HG02610 (cell line): ENCODE results near the gene TNFRSF1B.

Experiments used
- ATAC-seq: cut with Tn5 transposase; IDR thresholded peaks from one replicate; pipeline ENCODE4 v1.9.1; 2021; ENCODE audit warnings: mild to moderate bottlenecking, moderate library complexity; ENCODE audit not compliant: unreplicated experiment

Gene TNFRSF1B

GRCh38 chr1:12188657-12189327 is 22.0 kb downstream of the TNFRSF1B start:
- ATAC-seq, result no peak

- ATAC-seq, result no peak
These were observed 22.5 kb downstream of the TNFRSF1B start for GRCh38 chr1:12189328-12189682.

DNA sequence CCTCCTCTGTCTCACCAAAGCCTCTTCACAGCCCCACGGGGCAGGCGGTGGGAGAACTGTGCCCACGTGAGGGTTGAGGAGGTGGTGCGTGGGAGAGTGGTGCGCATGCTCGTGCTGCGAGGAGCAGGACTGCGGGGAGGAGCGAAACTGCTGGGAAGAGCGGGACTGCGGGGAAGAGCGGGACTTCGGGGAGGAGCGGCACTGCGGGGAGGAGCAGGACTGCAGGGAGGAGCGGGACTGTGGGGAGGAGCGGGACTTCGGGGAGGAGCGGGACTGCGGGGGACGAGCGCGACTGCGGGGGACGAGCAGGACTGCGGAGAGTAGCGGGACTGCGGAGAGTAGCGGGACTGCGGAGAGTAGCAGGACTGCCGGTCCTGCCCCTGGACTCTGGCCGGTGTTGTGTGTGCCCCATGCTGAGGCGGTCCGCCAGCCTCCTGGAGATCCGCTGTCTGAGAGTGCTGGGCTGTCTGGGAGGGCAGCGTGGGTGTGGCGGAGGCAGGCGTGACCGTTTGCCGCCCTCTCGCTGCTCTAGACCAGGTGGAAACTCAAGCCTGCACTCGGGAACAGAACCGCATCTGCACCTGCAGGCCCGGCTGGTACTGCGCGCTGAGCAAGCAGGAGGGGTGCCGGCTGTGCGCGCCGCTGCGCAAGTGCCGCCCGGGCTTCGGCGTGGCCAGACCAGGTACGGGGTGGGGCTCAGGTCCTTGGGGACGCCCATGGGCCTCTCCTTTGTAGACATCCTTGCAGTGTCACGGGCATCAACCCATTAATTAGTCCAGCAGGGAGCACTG is 24.6 kb downstream of the TNFRSF1B start:
- ATAC-seq, result no peak

- no peak for ATAC-seq
These were observed 27.9 kb downstream of the TNFRSF1B start for GRCh38 chr1:12194666-12195216.

DNA sequence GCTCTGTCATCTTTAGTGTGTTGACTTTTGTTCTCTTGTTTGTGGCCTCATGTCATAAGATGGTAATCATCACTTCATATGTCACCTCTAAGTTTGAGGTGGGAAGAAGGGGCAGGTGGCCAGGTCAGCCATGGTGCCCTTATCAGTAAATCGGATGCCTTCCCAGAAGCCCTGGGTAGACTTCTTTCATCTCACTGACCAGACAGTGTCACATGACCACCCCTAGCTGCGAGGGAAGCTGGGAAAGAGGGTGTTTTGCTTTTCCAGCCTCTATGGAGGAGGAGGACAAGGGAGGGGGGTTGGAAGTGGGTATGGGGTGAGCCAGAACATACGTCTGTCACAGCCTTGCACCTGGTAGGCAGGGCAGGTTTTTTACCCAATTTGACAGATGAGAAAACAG is 28.6 kb downstream of the TNFRSF1B start:
- no peak for ATAC-seq

DNA sequence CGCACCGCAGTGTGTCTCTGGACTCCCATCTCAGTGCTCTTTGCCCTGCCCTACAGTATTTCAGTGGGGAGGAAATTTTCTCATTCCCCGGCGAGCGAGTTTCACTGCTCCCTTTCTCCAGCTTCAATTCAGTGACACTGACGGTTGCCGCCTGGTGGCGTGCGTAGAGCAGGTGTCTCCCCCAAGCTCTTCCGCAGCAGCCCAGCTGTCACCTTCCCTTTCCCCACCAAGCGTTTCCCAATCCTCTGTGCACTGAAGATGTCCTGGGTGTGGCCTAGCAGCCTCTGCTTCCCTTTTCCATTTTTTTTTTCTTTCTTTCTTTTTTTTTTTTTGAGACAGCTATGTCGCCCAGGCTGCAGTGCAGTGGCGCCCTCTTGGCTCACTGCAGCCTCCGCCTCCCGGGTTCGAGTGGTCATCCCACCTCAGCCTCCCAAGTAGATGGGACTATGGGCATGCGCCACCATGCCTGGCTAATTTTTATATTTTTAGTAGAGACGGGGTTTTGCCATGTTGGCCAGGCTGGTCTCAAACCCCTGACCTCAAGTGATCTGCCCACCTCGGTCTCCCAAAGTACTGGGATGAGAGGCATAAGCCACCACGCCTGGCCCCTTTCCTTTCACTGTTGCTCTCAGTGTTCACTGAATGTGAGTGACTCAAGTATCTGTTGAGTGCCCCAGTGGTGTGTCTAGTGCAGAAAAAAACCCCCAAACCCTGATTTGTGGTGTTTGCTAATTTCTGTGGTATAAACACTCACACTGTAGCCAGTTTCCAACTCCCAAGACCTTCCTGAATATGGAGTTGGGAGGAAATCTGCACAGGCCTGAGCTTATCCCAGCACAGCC is 30.1 kb downstream of the TNFRSF1B start:
- no peak for ATAC-seq

- ATAC-seq, result no peak
These were observed 30.7 kb downstream of the TNFRSF1B start for GRCh38 chr1:12197483-12197880.

GRCh38 chr1:12200208-12200607 is 33.4 kb downstream of the TNFRSF1B start:
- ATAC-seq, result no peak

DNA sequence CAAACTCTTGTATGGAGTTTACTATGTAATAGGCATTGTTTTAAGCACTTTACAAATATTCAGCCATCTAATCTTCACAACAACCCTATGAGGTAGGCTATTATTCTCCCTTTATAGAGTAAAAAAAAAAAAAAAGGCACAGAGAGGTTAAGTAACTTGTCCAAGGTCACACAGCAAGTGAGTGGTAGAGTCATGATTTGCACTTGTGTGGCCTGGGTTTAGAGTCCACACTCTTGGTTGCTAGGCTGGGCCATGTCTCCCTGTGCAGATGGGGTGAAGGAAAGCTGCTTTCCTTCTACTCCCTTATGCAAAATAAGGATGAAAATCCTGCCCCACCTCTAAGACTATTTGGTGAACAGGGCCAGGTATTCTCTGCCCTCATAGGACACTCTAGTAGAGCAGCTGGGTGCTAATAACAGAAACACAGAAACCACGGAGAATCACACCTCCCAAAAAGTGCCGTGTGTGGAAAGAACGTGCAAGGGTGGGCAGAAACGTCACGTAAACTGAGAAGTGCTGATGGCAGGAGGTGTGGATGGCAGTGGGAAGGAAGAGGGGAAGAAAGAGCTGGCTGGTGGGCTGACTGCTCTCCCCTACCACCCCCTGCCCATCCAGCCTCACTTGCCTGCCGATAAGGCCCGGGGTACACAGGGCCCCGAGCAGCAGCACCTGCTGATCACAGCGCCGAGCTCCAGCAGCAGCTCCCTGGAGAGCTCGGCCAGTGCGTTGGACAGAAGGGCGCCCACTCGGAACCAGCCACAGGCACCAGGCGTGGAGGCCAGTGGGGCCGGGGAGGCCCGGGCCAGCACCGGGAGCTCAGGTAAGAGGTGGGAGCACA is 34.8 kb downstream of the TNFRSF1B start:
- no peak for ATAC-seq

- ATAC-seq, result no peak
These were observed 35.4 kb downstream of the TNFRSF1B start for GRCh38 chr1:12202190-12202497.

DNA sequence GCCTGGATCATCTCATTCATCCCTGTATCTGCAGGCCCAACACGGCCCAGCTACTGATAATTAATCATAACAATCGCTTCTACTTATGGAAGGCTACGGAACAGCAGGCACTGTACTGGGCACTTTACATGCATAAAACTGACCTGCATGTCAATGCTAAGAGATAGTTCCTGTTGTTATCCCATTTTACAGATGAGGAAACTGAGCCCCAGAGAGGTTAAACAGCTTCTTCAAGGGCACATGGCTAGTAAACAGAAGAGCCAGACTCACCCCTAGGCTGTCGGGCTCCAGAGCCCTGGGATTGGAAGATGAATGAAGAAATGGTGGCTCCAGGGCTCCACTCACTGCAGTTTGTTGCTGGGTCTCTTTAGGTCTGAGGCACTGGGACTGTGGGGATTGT is 35.8 kb downstream of the TNFRSF1B start:
- no peak for ATAC-seq

- no peak for ATAC-seq
These were observed 36.6 kb downstream of the TNFRSF1B start for GRCh38 chr1:12203216-12204007.

- no peak for ATAC-seq
These were observed 37.3 kb downstream of the TNFRSF1B start for GRCh38 chr1:12204140-12204539.

DNA sequence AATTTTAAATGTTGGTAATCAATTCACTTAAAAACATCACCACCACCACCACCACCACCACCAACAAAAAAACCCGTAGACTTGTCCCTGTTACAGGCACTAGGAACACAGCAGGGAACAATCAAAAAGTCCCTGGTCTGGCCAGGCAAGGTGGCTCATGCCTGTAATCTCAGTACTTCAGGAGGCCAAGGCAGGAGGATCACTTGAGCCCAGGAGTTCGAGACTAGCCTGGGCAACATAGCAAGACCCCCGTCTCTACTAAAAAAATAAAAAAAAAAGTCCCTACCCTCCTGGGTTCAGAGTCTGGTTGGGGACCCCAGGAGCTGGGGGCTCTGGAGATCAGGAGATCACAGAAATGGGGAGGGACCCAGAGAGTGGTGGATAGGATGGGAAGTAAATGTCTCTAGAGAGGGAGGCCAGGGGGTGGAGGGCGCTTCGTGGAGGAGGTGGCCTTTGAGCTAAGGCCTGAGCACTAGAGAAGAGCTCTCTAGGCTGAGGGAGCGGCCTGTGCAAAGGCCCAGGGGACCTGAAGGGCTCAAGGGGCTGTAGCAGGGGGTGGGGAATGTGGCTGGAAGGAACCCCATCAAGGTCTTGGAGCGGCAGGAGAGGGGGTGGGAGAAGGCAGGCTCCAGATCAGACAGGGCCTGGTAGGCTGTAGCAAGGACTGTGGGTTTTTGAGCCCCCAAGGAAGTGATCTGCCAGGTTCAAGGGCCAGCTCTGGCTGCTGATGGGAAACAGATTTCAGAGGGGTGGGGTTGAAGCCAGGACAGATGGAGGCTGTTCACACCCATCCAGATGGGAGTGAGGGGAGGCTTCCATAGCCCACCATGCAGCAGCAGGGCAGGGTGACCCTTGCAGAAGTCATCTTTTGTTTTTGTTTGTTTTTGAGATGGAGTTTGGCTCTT is 38.2 kb downstream of the TNFRSF1B start:
- no peak for ATAC-seq

GRCh38 chr1:12206238-12206637 is 39.4 kb downstream of the TNFRSF1B start:
- no peak for ATAC-seq

DNA sequence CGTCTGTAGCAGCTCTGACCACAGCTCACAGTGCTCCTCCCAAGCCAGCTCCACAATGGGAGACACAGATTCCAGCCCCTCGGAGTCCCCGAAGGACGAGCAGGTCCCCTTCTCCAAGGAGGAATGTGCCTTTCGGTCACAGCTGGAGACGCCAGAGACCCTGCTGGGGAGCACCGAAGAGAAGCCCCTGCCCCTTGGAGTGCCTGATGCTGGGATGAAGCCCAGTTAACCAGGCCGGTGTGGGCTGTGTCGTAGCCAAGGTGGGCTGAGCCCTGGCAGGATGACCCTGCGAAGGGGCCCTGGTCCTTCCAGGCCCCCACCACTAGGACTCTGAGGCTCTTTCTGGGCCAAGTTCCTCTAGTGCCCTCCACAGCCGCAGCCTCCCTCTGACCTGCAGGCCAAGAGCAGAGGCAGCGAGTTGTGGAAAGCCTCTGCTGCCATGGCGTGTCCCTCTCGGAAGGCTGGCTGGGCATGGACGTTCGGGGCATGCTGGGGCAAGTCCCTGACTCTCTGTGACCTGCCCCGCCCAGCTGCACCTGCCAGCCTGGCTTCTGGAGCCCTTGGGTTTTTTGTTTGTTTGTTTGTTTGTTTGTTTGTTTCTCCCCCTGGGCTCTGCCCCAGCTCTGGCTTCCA is 40.1 kb downstream of the TNFRSF1B start:
- ATAC-seq, result no peak

- ATAC-seq, result no peak
These were observed 41.5 kb downstream of the TNFRSF1B start for GRCh38 chr1:12208271-12208670.

- no peak for ATAC-seq
These were observed 42.1 kb downstream of the TNFRSF1B start for GRCh38 chr1:12208764-12209494.
